Hematopoietic multipotent progenitor cell treated with erythropoietin and hydrocortisone succinate and interleukin-3 and kit ligand, for 8 days (in vitro differentiated cells): ENCODE results near the gene CYP1A1.
A peak's percentile ranks its signal among the peaks of the same experiment; 100 is the strongest.
"Not testable (repeated sequence)": the region's sequence is repeated elsewhere in the genome, so short reads cannot be mapped to it uniquely, and the experiment has no call there.

Experiments used
- DNase-seq: peaks from one replicate; pipeline ENCODE4 v3.0.0-alpha.2; 2015

Gene CYP1A1

GRCh38 chr15:74725225-74725774 is at the start of gene CYP1A1:
Gene CYP1A1 (minus strand): TSS chr15:74725528. CDS start chr15:74723097, 2,431 bp downstream.
- no peak for DNase-seq

GRCh38 chr15:74773731-74774252 is 48.5 kb upstream of the CYP1A1 start:
- no peak for DNase-seq

- no peak for DNase-seq
Measured at GRCh38 chr15:74773329-74773728, 48.0 kb upstream of the CYP1A1 start.

- no peak for DNase-seq
Measured at GRCh38 chr15:74770211-74770903, 45.0 kb upstream of the CYP1A1 start.

DNA sequence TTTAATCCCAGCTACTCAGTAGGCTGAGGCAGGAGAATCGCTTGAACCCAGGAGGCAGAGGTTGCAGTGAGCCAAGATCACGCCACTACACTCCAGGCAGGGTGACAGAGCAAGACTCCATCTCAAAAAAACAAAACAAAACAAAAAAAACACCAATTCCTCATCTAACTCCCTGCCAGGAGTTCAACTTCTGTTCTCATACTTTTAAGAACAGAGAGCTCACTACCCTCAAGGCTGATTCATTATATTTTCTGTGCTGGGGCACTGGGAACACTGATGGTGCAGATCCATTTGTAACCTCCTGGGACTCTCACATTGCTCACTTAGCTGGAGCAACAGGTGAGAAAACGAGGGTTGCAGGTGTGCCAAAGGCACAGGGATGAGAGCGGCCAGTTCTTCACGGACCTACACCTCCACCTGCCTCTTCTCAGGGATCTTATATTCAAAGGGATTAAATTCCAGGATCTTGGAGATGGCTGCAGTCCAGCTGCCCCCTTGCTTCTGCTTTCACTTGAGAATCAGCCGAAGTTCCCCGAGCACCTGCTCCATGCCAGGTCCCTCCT is 44.2 kb upstream of the CYP1A1 start:
- DNase-seq: no peak

GRCh38 chr15:74768771-74769342 is 43.5 kb upstream of the CYP1A1 start:
- DNase-seq: peak; percentile 65

- no peak for DNase-seq
Measured at GRCh38 chr15:74768099-74768770, 42.9 kb upstream of the CYP1A1 start.

GRCh38 chr15:74767167-74768098 is 42.1 kb upstream of the CYP1A1 start:
- no peak for DNase-seq

DNA sequence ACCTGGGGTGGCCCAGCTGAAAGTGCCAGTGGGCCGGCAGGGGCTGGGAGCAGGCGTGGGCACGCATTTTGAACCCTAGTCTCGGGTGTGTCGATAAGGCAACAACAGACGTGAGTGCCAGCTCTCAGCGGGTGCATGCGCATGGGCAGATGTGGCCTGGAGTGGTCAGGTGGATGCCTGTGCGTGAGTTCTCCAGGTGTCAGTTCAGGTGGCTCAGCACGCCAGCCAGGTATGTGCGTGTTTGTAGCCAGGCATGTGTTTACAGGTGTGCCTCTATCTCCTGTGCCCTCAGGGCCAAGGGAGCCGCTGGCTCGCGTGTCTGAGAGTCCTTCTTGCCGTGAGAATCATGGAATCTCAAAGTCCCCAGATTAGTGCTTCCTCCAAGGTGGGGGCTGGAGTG is 38.1 kb upstream of the CYP1A1 start:
- DNase-seq: no peak

GRCh38 chr15:74762791-74763150 is 37.4 kb upstream of the CYP1A1 start:
- DNase-seq: no peak

DNA sequence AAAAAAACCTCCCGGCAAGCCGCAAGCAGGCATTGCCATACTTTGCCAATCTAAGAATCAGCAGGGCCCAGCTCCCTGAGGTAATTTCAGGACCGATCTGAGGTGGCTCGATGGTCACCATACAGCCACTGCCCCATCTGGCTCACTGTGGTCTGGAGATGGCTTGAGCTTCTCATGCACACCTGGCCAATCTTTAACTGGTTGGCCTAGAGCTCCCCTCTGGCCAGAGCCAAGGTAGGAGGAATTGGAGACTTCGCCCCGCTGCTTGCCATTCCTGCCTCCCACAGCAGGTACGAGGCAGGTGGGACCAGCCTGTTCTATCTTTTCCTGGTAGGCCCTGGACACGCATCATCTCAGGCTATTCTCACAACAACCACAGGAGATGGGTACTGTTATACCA is 33.4 kb upstream of the CYP1A1 start:
- no peak for DNase-seq

DNA sequence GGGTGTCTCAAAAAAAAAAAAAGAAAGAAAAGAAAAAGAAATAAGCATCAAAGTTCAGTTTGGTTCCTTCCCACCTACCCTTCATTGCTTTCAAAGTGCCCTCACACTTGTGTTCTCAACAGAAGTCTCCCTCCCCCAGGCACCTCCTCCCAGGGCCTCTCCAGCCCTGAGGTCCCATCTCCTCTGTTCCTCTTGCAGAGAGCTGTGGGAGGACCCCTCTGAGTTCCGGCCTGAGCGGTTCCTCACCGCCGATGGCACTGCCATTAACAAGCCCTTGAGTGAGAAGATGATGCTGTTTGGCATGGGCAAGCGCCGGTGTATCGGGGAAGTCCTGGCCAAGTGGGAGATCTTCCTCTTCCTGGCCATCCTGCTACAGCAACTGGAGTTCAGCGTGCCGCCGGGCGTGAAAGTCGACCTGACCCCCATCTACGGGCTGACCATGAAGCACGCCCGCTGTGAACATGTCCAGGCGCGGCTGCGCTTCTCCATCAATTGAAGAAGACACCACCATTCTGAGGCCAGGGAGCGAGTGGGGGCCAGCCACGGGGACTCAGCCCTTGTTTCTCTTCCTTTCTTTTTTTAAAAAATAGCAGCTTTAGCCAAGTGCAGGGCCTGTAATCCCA is 29.4 kb upstream of the CYP1A1 start:
- DNase-seq: no peak

GRCh38 chr15:74752531-74752930 is 27.2 kb upstream of the CYP1A1 start:
- DNase-seq: no peak

- DNase-seq: no peak
Measured at GRCh38 chr15:74752011-74752410, 26.7 kb upstream of the CYP1A1 start.

- DNase-seq: no peak
Measured at GRCh38 chr15:74750751-74751150, 25.4 kb upstream of the CYP1A1 start.

DNA sequence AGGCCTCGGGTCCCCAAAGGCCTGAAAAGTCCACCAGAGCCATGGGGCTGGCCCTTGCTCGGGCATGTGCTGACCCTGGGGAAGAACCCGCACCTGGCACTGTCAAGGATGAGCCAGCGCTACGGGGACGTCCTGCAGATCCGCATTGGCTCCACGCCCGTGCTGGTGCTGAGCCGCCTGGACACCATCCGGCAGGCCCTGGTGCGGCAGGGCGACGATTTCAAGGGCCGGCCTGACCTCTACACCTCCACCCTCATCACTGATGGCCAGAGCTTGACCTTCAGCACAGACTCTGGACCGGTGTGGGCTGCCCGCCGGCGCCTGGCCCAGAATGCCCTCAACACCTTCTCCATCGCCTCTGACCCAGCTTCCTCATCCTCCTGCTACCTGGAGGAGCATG is 24.5 kb upstream of the CYP1A1 start:
- DNase-seq: no peak

DNA sequence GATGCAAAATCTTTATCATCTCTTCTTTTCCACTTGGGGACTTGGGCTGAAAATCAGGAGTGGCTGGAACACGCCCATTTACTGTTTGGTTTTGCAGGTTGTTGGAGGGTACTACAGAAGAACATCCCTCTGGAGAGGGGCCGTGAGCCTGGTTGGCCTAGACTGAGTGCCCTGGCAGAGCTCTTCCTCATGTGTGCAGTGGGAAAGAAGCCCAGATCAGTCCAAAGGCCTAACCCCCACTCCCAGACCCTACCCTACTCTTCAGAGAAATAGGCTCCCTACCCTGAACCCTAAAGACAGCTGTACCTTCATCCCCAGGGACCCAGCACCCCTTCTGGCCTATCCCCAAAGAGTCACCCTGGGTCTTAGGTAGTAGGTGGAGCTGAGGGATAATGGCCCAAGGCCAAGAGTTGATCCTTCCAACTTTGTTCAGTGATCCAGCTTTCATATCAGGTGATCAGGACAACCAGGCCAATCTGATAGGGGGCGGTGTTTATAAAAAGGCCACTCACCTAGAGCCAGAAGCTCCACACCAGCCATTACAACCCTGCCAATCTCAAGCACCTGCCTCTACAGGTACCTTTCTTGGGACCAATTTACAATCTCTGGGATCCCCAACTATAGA is 23.1 kb upstream of the CYP1A1 start, which contains the start of gene CYP1A2:
Gene CYP1A2 (plus strand): TSS at position 524 of the 625 bp plus-strand sequence. CDS start 894 bp downstream, outside the sequence.
- DNase-seq: no peak

DNA sequence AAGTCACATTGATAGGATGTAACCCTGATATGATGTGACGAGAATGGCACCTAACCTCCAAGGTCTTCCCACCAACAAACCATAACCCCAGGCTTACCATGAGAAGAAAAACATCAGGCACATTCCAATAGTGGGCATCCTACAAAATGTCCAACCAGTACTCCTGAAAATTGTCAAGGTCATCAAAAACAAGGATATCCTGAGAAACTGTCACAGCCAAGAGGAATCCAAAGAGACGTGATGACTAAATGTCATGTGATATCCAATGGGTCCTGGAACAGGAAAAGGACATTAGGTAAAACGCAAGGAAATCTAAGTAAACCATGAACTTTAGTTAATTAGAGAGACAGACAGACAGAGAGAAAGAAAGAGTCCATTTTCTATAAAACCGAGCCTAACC is 21.1 kb upstream of the CYP1A1 start:
- DNase-seq: no peak

- DNase-seq: no peak
Measured at GRCh38 chr15:74742422-74742821, 17.1 kb upstream of the CYP1A1 start.

GRCh38 chr15:74738239-74738638 is 12.9 kb upstream of the CYP1A1 start:
- DNase-seq: not testable (repeated sequence)

DNA sequence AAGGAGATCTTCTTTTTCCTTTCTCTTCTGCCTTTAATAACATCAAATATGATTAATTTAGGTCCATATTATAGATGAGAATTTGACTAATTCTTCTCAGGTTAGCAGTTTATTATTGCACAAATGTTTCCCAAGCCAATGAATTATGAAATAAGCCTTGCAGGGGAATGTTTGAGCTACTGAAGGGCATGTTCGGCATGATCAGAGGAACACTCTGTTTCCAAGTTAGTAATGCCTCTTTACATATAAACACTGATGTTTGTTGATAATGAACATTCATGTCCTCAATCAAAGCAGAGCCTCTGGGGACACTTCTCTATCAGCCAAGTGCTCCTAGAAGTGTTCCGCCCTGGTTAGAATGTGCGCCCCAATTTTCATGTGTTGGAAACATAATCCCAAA is 10.0 kb upstream of the CYP1A1 start:
- DNase-seq: no peak
